ENCODE data around the gene MYO7A. TPM values are rescaled to one million over a fixed set of nuclear protein-coding genes. Genes with fewer than 3 reads are reported as not detected.

The MYO7A gene
- total RNA-seq, 4 donors from 2014 or later, result 3.8 to 8.7 (median 5.7) TPM

DNA sequence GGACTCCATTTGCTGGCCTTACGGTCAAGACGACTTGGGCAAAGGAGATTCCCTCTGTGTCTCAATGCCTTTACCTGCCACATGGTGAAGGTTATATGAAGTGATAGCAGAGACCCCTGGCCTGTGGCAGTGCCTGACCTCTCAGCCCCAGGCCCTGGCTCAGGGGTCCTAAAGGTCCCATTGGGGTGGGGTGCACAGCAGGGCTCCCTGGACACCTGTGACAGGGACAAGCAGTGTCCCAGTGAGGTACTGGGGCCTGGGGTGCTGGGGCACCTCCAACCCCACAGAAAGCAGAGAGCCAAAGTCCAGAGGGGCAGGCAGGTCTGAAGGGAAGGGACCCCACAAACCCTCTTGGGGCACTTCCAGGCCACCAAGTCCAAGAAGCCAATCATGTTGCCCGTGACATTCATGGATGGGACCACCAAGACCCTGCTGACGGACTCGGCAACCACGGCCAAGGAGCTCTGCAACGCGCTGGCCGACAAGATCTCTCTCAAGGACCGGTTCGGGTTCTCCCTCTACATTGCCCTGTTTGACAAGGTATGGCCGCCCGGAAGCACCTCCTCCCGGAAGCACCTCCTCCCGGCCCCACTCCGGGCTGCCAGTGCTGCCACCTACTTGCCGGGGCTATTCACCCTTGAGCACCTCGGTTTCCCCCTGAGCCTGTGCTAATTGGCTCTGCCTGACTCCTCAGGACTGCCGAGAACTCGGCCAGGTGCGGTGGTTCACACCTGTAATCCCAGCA, 62.5 kb downstream of the MYO7A start:
- Histone ChIP-seq H3K9me3 (no peaks in the 10 kb centered on the region), H3K36me3 (no peaks in the 10 kb centered on the region), H3K4me3 (replicated peaks in 1 of 3) (no peak overlapping the region), H3K27ac (no peak overlapping the region), H3K4me1 (peaks cover 0 to 5% of the 10 kb centered on the region in 2 donors), H3K27me3 (no peaks in the 10 kb centered on the region)
- TF ChIP-seq POLR2A (IDR thresholded peaks at IDR 0.05), result no peak
- TF ChIP-seq, protein P1, sequence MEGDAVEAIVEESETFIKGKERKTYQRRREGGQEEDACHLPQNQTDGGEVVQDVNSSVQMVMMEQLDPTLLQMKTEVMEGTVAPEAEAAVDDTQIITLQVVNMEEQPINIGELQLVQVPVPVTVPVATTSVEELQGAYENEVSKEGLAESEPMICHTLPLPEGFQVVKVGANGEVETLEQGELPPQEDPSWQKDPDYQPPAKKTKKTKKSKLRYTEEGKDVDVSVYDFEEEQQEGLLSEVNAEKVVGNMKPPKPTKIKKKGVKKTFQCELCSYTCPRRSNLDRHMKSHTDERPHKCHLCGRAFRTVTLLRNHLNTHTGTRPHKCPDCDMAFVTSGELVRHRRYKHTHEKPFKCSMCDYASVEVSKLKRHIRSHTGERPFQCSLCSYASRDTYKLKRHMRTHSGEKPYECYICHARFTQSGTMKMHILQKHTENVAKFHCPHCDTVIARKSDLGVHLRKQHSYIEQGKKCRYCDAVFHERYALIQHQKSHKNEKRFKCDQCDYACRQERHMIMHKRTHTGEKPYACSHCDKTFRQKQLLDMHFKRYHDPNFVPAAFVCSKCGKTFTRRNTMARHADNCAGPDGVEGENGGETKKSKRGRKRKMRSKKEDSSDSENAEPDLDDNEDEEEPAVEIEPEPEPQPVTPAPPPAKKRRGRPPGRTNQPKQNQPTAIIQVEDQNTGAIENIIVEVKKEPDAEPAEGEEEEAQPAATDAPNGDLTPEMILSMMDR (IDR thresholded peaks at IDR 0.05), result no peak
- WGBS, 2 donors, result 86 to 96% methylated on average over 9 to 17 of the region's 21 CpGs
- intact Hi-C loops (cut with DNase I), result loop anchor here (10.0 kb wide), 1 partner anchor 146 kb away; no protein-coding TSS in a partner anchor
- DNase-seq, result no peak

DNA sequence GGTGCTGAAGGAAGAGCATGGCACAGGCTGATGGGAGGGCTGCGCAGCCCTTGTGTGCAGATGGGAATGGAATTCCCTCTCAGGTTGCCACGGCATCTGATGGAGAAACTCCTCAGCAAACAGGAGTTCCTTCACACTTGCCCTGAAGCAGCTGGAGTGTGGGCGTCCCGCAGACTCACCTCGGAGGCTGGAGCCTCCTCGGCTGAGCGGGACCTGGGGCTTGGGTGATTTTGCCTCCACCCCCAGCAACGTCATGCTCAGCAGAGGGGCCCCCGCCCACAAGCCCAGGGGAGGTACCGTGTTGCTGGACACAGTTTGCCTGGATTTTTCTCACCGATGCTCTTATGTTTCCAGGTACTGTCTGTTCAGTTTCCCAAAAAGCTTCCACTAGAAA, 63.4 kb downstream of the MYO7A start:
- Histone ChIP-seq H3K27me3 (no peaks in the 10 kb centered on the region), H3K9me3 (no peaks in the 10 kb centered on the region), H3K4me3 (replicated peaks in 1 of 3) (no peak overlapping the region), H3K4me1 (peaks cover 0 to 5% of the 10 kb centered on the region in 2 donors), H3K27ac (peak overlapping the region in 1 of 3 donors; percentile 38), H3K36me3 (no peaks in the 10 kb centered on the region)
- intact Hi-C loops (cut with DNase I), result loop anchor here (10.0 kb wide), 1 partner anchor 147 kb away; no protein-coding TSS in a partner anchor
- no peak for TF ChIP-seq POLR2A (IDR thresholded peaks at IDR 0.05)
- TF ChIP-seq, protein P1 (IDR thresholded peaks at IDR 0.05), result no peak
- WGBS, 2 donors, result 64 to 86% methylated on average over 10 to 11 of the region's 11 CpGs
- DNase-seq, result peak; percentile 21 to 31

DNA sequence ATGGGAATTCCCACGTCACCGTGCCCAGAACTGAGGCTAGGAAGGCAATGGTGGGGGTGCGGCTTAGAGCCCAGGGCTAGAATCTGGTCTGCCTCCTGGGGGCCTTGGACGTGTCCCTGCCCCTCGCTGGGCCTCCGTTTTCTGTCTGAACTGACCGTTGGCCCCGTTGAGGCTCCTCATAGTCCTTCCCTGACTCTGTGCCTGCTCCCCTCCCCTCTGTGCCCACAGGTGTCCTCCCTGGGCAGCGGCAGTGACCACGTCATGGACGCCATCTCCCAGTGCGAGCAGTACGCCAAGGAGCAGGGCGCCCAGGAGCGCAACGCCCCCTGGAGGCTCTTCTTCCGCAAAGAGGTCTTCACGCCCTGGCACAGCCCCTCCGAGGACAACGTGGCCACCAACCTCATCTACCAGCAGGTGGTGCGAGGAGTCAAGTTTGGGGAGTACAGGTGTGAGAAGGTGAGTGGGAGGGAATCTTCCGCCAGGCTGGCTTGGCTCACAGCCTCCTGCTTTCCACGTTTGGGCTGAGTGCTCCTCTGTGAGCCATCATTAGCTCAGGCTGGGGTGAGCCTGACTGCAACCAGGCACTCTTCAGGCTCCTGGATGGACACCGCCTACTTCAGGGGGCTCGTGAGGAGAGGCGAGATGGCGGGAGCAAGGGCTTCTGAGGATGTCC, 63.9 kb downstream of the MYO7A start:
- intact Hi-C loops (cut with DNase I), result loop anchor here (2.0 to 10.0 kb wide), 2 partner anchors 147 to 357 kb away; no protein-coding TSS in a partner anchor

DNA sequence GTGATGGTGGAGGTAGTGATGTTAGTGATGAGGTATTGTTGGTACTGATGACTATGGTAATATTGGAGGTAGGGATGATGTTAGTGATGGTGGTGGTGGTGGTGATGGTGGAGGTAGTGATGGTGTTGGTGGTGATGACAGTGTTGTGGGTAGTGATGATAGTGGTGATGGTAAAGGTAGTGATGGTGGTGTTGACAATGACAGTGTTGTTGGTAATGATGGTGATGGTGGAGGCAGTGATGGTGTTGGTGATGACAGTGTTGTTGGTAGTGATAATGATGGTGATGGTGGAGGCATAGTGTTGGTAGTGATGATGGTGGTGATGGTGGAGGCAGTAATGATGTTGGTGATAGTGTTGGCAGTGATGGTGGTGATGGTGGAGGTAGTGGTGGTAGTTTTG, 65.1 kb downstream of the MYO7A start:
- TF ChIP-seq, protein P1 (IDR thresholded peaks at IDR 0.05), result no peak
- H3K27me3 ChIP-seq, result no peaks in the 10 kb centered on the region
- intact Hi-C loops (cut with DNase I), result loop anchor here (2.0 to 10.0 kb wide), 2 partner anchors 148 to 356 kb away; no protein-coding TSS in a partner anchor
- peaks cover 0 to 5% of the 10 kb centered on the region in 2 donors for H3K4me1 ChIP-seq
- H3K9me3 ChIP-seq, result no peaks in the 10 kb centered on the region
- no peaks in the 10 kb centered on the region for H3K36me3 ChIP-seq
- no peak overlapping the region for H3K4me3 ChIP-seq (replicated peaks in 1 of 3)
- no peak overlapping the region for H3K27ac ChIP-seq
- DNase-seq, result no peak

More for the DNA sequence above, 63.9 kb downstream of the MYO7A start:
- no peak for TF ChIP-seq POLR2A (IDR thresholded peaks at IDR 0.05)
- TF ChIP-seq, protein P1 (IDR thresholded peaks at IDR 0.05), result peak; percentile 37 to 99 (median 90)
- DNase-seq, result peak; percentile 95 to 96
- Histone ChIP-seq H3K4me1 (peaks cover 0 to 5% of the 10 kb centered on the region in 2 donors), H3K9me3 (no peaks in the 10 kb centered on the region), H3K36me3 (no peaks in the 10 kb centered on the region), H3K4me3 (replicated peaks in 1 of 3) (no peak overlapping the region), H3K27me3 (no peaks in the 10 kb centered on the region), H3K27ac (peak overlapping the region in 1 of 3 donors; percentile 38)
- WGBS, 2 donors, result 19 to 41% methylated on average over 12 to 23 of the region's 27 CpGs

Data from thyroid gland (tissue), 4 donors.